Suprapubic skin (tissue), 4 donors: ENCODE results near the gene NRG3.

ENCODE experiments used
- CTCF ChIP-seq, 2 donors: fragments of 200-600 bp in 1 of 2; fragments of 450-650 bp in 1 of 2; sonication (generic) in 1 of 2; IDR thresholded peaks; one replicate each; pipeline ENCODE4 v1.5.1; 2016 to 2019; ENCODE audit warnings: antibody characterized with exemption in 2 of 2, mild to moderate bottlenecking in 1 of 2, moderate library complexity in 1 of 2
- EP300 ChIP-seq: sonication (generic); formaldehyde crosslinking; IDR thresholded peaks from one replicate; pipeline ENCODE4 v1.6.1; 2017; ENCODE audit warnings: antibody characterized with exemption
- POLR2A ChIP-seq, 2 donors: fragments of 450-650 bp; IDR thresholded peaks; one replicate each; pipeline ENCODE4 v1.6.1; 2017; ENCODE audit warnings: antibody characterized with exemption in 2 of 2, mild to moderate bottlenecking in 2 of 2, moderate library complexity in 2 of 2
- POLR2AphosphoS5 ChIP-seq, 3 donors: sonication (generic); formaldehyde crosslinking; IDR thresholded peaks; one replicate each; pipeline ENCODE4 v1.6.1; 2017; ENCODE audit warnings: antibody characterized with exemption in 3 of 3

- TF ChIP-seq POLR2A (IDR thresholded peaks at IDR 0.05): no peak
- TF ChIP-seq CTCF (IDR thresholded peaks at IDR 0.05): no peak
- TF ChIP-seq EP300: no peak
- no peak for TF ChIP-seq POLR2AphosphoS5 (IDR thresholded peaks at IDR 0.05)
Observed at GRCh38 chr10:82409671-82410070, 534.7 kb downstream of the NRG3 start.
